ENCODE results near the gene UPF3B.
"Not testable (repeated sequence)": the region's sequence is repeated elsewhere in the genome, so short reads cannot be mapped to it uniquely, and the experiment has no call there.

The UPF3B gene

GRCh38 chrX:119870626-119871131 is 17.9 kb upstream of the UPF3B start:
- no peak for DNase-seq (ENCODE audit: low read depth)
- H3K4me3 ChIP-seq (ENCODE audit: low read depth, low read length): peak overlapping the region; percentile 71
- no peak for TF ChIP-seq CTCF (IDR thresholded peaks at IDR 0.05; ENCODE audit: low read depth, low read length, missing control alignments)
- in situ Hi-C loops (cut with HindIII; ENCODE audit: low sequenced_read_pairs): no loop called here

DNA sequence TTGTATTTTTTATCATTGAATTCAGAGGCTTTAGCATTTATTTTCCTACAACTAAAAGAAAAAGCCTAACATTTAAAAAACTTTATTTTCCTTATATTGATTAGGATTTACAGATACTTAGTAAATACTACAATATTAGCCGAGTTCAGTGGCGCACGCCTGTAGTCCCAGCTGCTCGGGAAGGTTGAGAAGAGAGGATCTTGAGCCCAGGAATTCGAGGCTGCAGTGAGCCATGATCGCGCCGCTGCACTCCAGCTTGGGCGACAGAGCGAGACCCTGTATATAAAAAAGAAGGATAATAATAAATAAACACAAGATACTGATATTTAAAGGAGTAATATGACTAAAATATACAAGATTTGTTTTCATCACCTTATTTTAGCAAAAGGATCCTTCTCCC is 681 bp upstream of the UPF3B start:
- no peak for TF ChIP-seq CTCF (IDR thresholded peaks at IDR 0.05; ENCODE audit: low read depth, low read length, missing control alignments)
- in situ Hi-C loops (cut with HindIII; ENCODE audit: low sequenced_read_pairs): no loop called here
- peak overlapping the region; percentile 80 for H3K4me3 ChIP-seq (ENCODE audit: low read depth, low read length)
- no peak for DNase-seq (ENCODE audit: low read depth)

DNA sequence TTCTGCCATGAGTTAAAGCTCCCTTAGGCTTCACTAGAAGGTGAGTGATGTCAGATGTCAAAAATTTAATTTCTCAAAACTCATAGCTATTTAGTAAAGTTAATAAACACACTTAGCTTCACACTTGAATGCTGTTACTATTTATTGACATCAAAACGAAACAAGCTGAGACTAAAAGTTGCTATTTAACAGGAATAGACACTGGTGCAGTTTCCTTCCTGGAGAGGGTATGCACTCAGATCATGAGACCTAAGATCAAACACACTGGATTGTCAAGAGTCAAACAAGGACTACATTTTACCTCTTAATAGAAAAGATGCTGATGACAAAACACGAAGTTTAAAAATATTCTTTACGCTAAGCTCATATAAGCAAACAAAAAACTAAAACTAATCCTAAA is 18.9 kb downstream of the UPF3B start:
- no peak for DNase-seq (ENCODE audit: low read depth)
- TF ChIP-seq CTCF (IDR thresholded peaks at IDR 0.05; ENCODE audit: low read depth, low read length, missing control alignments): no peak
- no peak overlapping the region for H3K4me3 ChIP-seq (ENCODE audit: low read depth, low read length)
- in situ Hi-C loops (cut with HindIII; ENCODE audit: low sequenced_read_pairs): no loop called here

DNA sequence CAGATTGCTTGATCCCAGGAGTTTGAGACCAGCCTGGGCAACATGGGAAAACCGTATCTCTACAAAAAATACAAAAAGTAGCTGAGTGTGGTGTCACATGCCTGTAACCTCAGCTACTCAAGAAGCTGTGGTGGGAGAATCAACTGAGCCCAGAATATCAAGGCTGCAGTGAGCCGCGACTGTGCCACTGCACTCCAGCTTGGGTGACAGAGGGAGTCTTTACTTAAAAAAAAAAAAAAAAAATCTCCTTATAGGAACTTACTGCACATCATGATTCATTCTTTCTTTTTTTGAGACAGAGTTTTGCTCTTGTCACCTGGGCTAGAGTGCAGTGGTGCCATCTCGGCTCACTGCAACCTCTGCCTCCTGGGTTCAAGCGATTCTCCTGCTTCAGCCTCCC is 24.3 kb downstream of the UPF3B start:
- DNase-seq (ENCODE audit: low read depth): no peak
- H3K4me3 ChIP-seq (ENCODE audit: low read depth, low read length): no peak overlapping the region
- no peak for TF ChIP-seq CTCF (IDR thresholded peaks at IDR 0.05; ENCODE audit: low read depth, low read length, missing control alignments)
- in situ Hi-C loops (cut with HindIII; ENCODE audit: low sequenced_read_pairs): no loop called here

DNA sequence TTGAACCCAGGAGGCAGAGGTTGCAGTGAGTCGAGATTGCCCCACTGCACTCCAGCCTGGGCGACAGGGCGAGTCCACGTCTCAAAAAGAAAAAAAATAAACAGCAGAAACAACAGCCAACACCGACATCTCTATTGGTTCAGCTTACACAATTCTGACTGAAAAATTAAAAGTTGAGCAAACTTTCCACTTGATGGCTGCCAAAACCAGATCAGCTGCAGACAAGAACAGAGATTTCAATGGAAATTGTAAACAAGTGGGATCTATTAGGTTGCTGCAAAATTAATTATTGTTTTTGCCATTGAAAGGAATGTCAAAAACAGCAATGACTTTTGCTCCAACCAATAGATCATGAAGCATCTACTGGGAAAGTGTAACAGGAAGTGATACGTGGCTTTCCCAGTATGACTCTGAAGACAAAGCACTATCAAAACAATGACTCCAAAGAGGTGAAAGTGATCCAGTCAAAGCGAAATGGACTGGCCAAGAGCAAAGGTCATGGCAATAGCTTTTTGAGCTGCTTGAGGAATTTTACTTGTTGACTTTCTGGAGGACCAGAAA is 26.3 kb downstream of the UPF3B start:
- in situ Hi-C loops (cut with HindIII; ENCODE audit: low sequenced_read_pairs): no loop called here
- TF ChIP-seq CTCF (IDR thresholded peaks at IDR 0.05; ENCODE audit: low read depth, low read length, missing control alignments): no peak
- no peak for DNase-seq (ENCODE audit: low read depth)
- H3K4me3 ChIP-seq (ENCODE audit: low read depth, low read length): no peak overlapping the region

GRCh38 chrX:119824221-119824620 is 28.5 kb downstream of the UPF3B start:
- DNase-seq (ENCODE audit: low read depth); in situ Hi-C loops (cut with HindIII; ENCODE audit: low sequenced_read_pairs); H3K4me3 ChIP-seq (ENCODE audit: low read depth, low read length): not testable (repeated sequence)

DNA sequence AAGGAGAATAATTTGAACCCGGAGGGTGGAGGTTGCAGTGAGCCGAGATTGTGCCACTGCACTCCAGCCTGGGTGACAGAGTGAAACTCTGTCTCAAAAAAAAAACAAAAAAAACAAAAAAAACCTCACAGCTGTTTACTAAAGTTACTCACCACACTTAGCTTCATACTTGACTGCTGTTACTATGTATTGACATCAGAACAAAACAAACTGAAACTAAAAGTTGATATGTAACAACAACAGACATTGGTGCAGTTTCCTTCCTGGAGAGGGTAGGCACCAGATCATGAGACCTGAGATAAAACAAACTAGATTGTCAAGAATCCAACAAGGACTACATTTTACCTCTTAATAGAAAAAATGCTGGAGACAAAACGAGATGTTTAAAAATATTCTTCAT is 31.1 kb downstream of the UPF3B start:
- H3K4me3 ChIP-seq (ENCODE audit: low read depth, low read length); in situ Hi-C loops (cut with HindIII; ENCODE audit: low sequenced_read_pairs); DNase-seq (ENCODE audit: low read depth): not testable (repeated sequence)

All from astrocyte of the cerebellum (primary cell).